RWPE2 (cell line): ENCODE data around the gene DKKL1.
A peak's percentile ranks its signal among the peaks of the same experiment; 100 is the strongest.

ENCODE experiments used
- ATAC-seq: fragments of 200-7000 bp; cut with Tn5 transposase; 3 replicates; pipeline ENCODE4 v1.9.1; 2021; ENCODE audit warnings: low read depth
- DNase-seq: peaks from one replicate; pipeline ENCODE4 v3.0.0-alpha.2; 2020; ENCODE audit warnings: low spot score
- H3K27ac ChIP-seq: fragments of 450-650 bp; 2 replicates; pipeline ENCODE4 v1.5.1; 2017; ENCODE audit warnings: mild to moderate bottlenecking; ENCODE audit not compliant: poor library complexity, severe bottlenecking
- H3K27me3 ChIP-seq: fragments of 250-450 bp; sonication (Bioruptor Pico); 2 replicates; pipeline ENCODE4 v1.5.1; 2021; ENCODE audit warnings: mild to moderate bottlenecking, moderate library complexity; ENCODE audit not compliant: insufficient read depth, poor library complexity, severe bottlenecking
- H3K36me3 ChIP-seq: fragments of 250-450 bp; sonication (Bioruptor Pico); 2 replicates; pipeline ENCODE4 v1.5.1; 2020; ENCODE audit warnings: low read depth, mild to moderate bottlenecking, moderate library complexity
- H3K4me1 ChIP-seq: fragments of 250-450 bp; sonication (Bioruptor Pico); 2 replicates; pipeline ENCODE4 v1.5.1; 2021; ENCODE audit warnings: mild to moderate bottlenecking, moderate library complexity; ENCODE audit not compliant: insufficient read depth, poor library complexity, severe bottlenecking
- H3K4me3 ChIP-seq: fragments of 250-450 bp; sonication (Bioruptor Pico); 2 replicates; pipeline ENCODE4 v1.5.1; 2021; ENCODE audit warnings: mild to moderate bottlenecking, moderate library complexity; ENCODE audit not compliant: severe bottlenecking
- H3K9me3 ChIP-seq: fragments of 250-450 bp; sonication (Bioruptor Pico); 2 replicates; pipeline ENCODE4 v1.5.1; 2021; ENCODE audit warnings: mild to moderate bottlenecking, moderate library complexity; ENCODE audit not compliant: severe bottlenecking
- TF ChIP-seq, protein P1 (sequence below): fragments of 450-650 bp; IDR thresholded peaks from one replicate; pipeline ENCODE4 v1.5.1; 2017; ENCODE audit warnings: mild to moderate bottlenecking, moderate library complexity; ENCODE audit not compliant: poor library complexity, severe bottlenecking

DKKL1 gene

GRCh38 chr19:49418511-49418910, 54.8 kb downstream of the DKKL1 start:
- Histone ChIP-seq H3K9me3 (no peaks in the 10 kb centered on the region), H3K4me1 (no peaks in the 10 kb centered on the region), H3K4me3 (no peak overlapping the region), H3K36me3 (no peaks in the 10 kb centered on the region), H3K27ac (no peak overlapping the region), H3K27me3 (peaks cover 55% of the 10 kb centered on the region)
- ATAC-seq: no peak
- no peak for DNase-seq
- TF ChIP-seq, protein P1, sequence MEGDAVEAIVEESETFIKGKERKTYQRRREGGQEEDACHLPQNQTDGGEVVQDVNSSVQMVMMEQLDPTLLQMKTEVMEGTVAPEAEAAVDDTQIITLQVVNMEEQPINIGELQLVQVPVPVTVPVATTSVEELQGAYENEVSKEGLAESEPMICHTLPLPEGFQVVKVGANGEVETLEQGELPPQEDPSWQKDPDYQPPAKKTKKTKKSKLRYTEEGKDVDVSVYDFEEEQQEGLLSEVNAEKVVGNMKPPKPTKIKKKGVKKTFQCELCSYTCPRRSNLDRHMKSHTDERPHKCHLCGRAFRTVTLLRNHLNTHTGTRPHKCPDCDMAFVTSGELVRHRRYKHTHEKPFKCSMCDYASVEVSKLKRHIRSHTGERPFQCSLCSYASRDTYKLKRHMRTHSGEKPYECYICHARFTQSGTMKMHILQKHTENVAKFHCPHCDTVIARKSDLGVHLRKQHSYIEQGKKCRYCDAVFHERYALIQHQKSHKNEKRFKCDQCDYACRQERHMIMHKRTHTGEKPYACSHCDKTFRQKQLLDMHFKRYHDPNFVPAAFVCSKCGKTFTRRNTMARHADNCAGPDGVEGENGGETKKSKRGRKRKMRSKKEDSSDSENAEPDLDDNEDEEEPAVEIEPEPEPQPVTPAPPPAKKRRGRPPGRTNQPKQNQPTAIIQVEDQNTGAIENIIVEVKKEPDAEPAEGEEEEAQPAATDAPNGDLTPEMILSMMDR: no peak

DNA sequence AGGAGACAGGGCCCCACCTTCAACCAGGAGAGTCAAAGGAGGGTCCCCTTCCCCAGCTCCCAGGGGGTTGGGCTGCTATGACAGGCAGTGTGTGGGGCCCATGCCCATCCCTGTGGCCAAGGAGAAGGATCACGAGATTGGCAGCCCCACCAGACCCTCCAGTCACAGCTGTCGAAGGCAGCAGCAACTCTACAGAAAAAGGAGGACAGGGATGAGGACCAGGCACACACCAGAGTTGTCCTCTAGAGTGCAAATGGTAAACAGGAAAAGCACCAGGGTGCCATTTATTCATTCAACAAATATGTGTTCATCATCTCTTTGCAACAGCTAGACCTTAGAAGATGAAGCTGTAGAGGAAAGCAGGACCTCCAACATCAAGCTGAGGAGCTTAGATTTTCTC, 55.5 kb downstream of the DKKL1 start:
- Histone ChIP-seq H3K27me3 (peaks cover 61% of the 10 kb centered on the region), H3K9me3 (no peaks in the 10 kb centered on the region), H3K27ac (no peak overlapping the region), H3K36me3 (no peaks in the 10 kb centered on the region), H3K4me3 (no peak overlapping the region), H3K4me1 (no peaks in the 10 kb centered on the region)
- DNase-seq (no peak), ATAC-seq (no peak)
- TF ChIP-seq, protein P1: no peak

DNA sequence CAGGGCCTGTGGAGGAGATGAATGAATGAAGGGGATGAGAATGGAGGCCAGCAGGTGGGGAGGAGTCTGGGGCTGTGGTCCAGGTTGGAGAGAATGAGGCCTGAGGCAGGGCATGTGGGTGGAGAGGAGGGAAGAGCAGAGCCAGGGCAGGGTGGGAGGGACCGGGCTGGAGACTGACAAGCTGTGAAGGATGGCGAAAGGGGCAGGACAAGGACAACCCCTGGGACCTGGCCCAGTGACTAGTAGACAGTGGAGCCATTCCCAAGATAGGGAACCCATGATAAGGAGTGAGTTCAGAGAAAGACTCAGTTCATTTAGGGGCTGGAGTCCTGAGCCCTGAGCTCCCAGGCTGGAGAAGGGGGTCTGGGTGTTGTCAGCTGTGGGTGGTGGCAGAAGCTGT, 56.5 kb downstream of the DKKL1 start:
- Histone ChIP-seq H3K36me3 (no peaks in the 10 kb centered on the region), H3K4me3 (no peak overlapping the region), H3K9me3 (no peaks in the 10 kb centered on the region), H3K27ac (no peak overlapping the region), H3K27me3 (peaks cover 72% of the 10 kb centered on the region), H3K4me1 (no peaks in the 10 kb centered on the region)
- DNase-seq (no peak), ATAC-seq (no peak)
- TF ChIP-seq, protein P1: no peak

DNA sequence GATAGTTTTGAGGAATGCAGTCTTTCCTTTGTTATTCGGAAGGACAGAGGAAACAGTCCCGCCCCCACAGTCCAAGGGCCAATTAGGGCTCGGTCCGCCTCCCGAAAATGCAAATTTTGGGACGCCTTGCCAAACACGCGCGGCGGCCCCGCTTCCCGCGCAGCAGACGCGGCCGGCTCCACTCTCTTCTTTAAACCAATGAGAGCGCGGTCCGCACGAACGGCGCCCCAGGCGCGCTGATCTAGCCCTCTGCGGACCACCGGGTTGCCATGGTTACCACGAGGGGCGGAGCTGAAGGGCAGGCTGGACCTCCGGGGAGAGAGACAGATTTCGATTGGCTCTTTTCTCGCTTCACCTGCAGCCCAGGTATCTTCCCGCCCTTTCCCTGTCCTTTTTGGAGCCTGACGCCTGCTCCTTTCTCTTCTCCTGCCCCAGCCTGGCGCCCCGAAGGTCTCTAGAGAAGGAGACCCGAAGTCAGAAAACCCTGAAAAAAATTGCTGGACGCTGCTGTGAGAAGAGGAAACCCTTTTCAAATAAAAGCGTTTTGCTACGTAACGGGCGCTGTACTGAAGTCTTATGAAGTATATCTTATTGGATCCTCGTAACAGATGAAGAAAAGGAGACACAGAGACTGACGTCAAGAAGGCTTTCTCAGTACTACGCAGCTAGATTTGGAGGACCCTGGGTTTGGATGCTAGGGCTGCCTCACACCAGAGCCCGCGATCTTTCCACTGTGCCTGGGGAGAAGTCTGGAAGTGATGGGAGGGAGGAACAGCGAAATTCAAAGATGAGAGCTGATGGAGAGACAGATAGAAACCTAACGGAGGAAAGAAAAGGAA, 57.6 kb downstream of the DKKL1 start:
- TF ChIP-seq, protein P1: no peak
- Histone ChIP-seq H3K27ac (no peak overlapping the region), H3K4me3 (peak overlapping the region; percentile 15), H3K27me3 (peaks cover 82% of the 10 kb centered on the region), H3K9me3 (no peaks in the 10 kb centered on the region), H3K4me1 (no peaks in the 10 kb centered on the region), H3K36me3 (no peaks in the 10 kb centered on the region)
- ATAC-seq (peak; percentile 62), DNase-seq (no peak)

GRCh38 chr19:49421878-49422202, 58.2 kb downstream of the DKKL1 start:
- no peak for ATAC-seq

More at GRCh38 chr19:49421878-49422202, 58.2 kb downstream of the DKKL1 start:
- DNase-seq: no peak
- no peak overlapping the region for H3K27ac ChIP-seq
- H3K4me3 ChIP-seq: no peak overlapping the region
- H3K4me1 ChIP-seq: no peaks in the 10 kb centered on the region
- no peaks in the 10 kb centered on the region for H3K36me3 ChIP-seq
- H3K27me3 ChIP-seq: peaks cover 88% of the 10 kb centered on the region
- H3K9me3 ChIP-seq: no peaks in the 10 kb centered on the region
- TF ChIP-seq, protein P1: no peak
